OCI-LY7 (cell line): ENCODE data around the gene INTS7. TPM values are rescaled to one million over a fixed set of nuclear protein-coding genes. Genes with fewer than 3 reads are reported as not detected.
A peak's percentile ranks its signal among the peaks of the same experiment; 100 is the strongest.

Source experiments
- Bru-seq: library from RNA; stranded (reverse); fragments of 400-500 nt; gene quantifications from one replicate; lab custom pipeline; 2021; lab: Mats Ljungman, UMichigan
- BruChase-seq, 2 experiments: library from RNA; stranded (reverse); fragments of 400-500 nt; gene quantifications; one replicate each; lab custom pipeline; 2021; lab: Mats Ljungman, UMichigan
- BruUV-seq: library from RNA; stranded (reverse); fragments of 400-500 nt; replicated peaks from 2 replicates; lab custom pipeline; 2021; lab: Mats Ljungman, UMichigan
- CTCF ChIA-PET: fragments of 300-600 bp; sonication (Branson Sonifier 250); formaldehyde crosslinking; loops from one replicate; lab custom pipeline; 2022; ENCODE audit warnings: antibody characterized with exemption; ENCODE audit not compliant: unreplicated experiment; lab: Charles Lee
- POLR2A ChIA-PET: fragments of 300-600 bp; sonication (Branson Sonifier 250); formaldehyde crosslinking; loops from one replicate; lab custom pipeline; 2022; ENCODE audit warnings: antibody characterized with exemption; lab: Charles Lee
- DNase-seq: peaks from one replicate; pipeline ENCODE4 v3.0.0-alpha.2; 2015; ENCODE audit warnings: low spot score
- H2AFZ ChIP-seq: fragments of 200-600 bp; sonication (generic), shearing (Covaris generic); 2 replicates; pipeline ENCODE4 v1.6.1; 2014; ENCODE audit warnings: mild to moderate bottlenecking, antibody characterized with exemption, low read length, moderate library complexity
- H3K27ac ChIP-seq: fragments of 200-600 bp; sonication (generic); 2 replicates; pipeline ENCODE4 v1.5.1; 2014; ENCODE audit warnings: mixed run types, low read depth, mild to moderate bottlenecking, moderate library complexity, low read length, inconsistent platforms; ENCODE audit not compliant: poor library complexity, severe bottlenecking
- H3K36me3 ChIP-seq: fragments of 200-600 bp; sonication (generic); 2 replicates; pipeline ENCODE4 v1.6.1; 2014; ENCODE audit warnings: mild to moderate bottlenecking, antibody characterized with exemption, low read length, moderate library complexity, mixed read lengths; ENCODE audit not compliant: insufficient read depth
- H3K4me1 ChIP-seq: fragments of 200-600 bp; sonication (generic); 2 replicates; pipeline ENCODE4 v1.5.1; 2014; ENCODE audit warnings: mild to moderate bottlenecking, low read length; ENCODE audit not compliant: insufficient read depth, poor library complexity, severe bottlenecking
- H3K4me2 ChIP-seq: fragments of 200-600 bp; sonication (generic); 2 replicates; pipeline ENCODE4 v1.6.1; 2014; ENCODE audit warnings: mild to moderate bottlenecking, low read length
- H3K4me3 ChIP-seq: fragments of 200-600 bp; sonication (generic); 2 replicates; pipeline ENCODE4 v1.5.1; 2014; ENCODE audit warnings: mild to moderate bottlenecking, low read depth, low read length; ENCODE audit not compliant: poor library complexity, severe bottlenecking
- H3K79me2 ChIP-seq: fragments of 200-600 bp; sonication (generic); 2 replicates; pipeline ENCODE4 v1.6.1; 2016; ENCODE audit warnings: low read depth, mild to moderate bottlenecking, low read length, moderate library complexity, mixed read lengths; ENCODE audit not compliant: insufficient read depth
- H3K9me2 ChIP-seq: fragments of 200-600 bp; sonication (generic); 2 replicates; pipeline ENCODE4 v1.6.1; 2016; ENCODE audit warnings: mild to moderate bottlenecking, low read length, mixed read lengths; ENCODE audit not compliant: insufficient read depth
- H3K9me3 ChIP-seq: fragments of 200-600 bp; sonication (generic); 2 replicates; pipeline ENCODE4 v1.6.1; 2014; ENCODE audit warnings: mild to moderate bottlenecking, mixed run types, low read length, mixed read lengths
- H4K20me1 ChIP-seq: fragments of 200-600 bp; sonication (generic); 2 replicates; pipeline ENCODE4 v1.6.1; 2014; ENCODE audit warnings: mild to moderate bottlenecking, antibody characterized with exemption, low read length, moderate library complexity, mixed read lengths; ENCODE audit not compliant: insufficient read depth
- EZH2phosphoT487 ChIP-seq: fragments of 200-600 bp; sonication (generic); IDR thresholded peaks from 2 replicates; pipeline ENCODE4 v1.6.1; 2018; ENCODE audit warnings: low read depth, borderline replicate concordance, mild to moderate bottlenecking, mixed run types, antibody characterized with exemption, low read length, moderate library complexity, mixed read lengths
- intact Hi-C: fragments of 100-400 bp; cut with micrococcal nuclease; formaldehyde crosslinking; loops from one replicate; pipeline ENCODE4 v1.10.0; 2022; ENCODE audit not compliant: unreplicated experiment
- long read RNA-seq: library from polyadenylated mRNA; stranded (forward); transcript quantifications from one replicate; pipeline ENCODE4 v2.0.0, GENCODE V29; 2022
- total RNA-seq, 2 experiments: library from RNA; depleted of rRNA in 1 of 2; stranded (reverse); fragments of >200 nt in 1 of 2; shearing (Covaris generic) in 1 of 2; gene quantifications; 2 replicates each; pipeline ENCODE4 v1.2.3, GENCODE V29; 2014 to 2022
- TF ChIP-seq, protein P1 (sequence below): fragments of 200-600 bp; sonication (generic); conservative IDR thresholded peaks from 2 replicates; pipeline ENCODE4 v1.5.1; 2014; ENCODE audit warnings: mild to moderate bottlenecking, antibody characterized with exemption, low read length, moderate library complexity, mixed read lengths

Gene INTS7, protein sequence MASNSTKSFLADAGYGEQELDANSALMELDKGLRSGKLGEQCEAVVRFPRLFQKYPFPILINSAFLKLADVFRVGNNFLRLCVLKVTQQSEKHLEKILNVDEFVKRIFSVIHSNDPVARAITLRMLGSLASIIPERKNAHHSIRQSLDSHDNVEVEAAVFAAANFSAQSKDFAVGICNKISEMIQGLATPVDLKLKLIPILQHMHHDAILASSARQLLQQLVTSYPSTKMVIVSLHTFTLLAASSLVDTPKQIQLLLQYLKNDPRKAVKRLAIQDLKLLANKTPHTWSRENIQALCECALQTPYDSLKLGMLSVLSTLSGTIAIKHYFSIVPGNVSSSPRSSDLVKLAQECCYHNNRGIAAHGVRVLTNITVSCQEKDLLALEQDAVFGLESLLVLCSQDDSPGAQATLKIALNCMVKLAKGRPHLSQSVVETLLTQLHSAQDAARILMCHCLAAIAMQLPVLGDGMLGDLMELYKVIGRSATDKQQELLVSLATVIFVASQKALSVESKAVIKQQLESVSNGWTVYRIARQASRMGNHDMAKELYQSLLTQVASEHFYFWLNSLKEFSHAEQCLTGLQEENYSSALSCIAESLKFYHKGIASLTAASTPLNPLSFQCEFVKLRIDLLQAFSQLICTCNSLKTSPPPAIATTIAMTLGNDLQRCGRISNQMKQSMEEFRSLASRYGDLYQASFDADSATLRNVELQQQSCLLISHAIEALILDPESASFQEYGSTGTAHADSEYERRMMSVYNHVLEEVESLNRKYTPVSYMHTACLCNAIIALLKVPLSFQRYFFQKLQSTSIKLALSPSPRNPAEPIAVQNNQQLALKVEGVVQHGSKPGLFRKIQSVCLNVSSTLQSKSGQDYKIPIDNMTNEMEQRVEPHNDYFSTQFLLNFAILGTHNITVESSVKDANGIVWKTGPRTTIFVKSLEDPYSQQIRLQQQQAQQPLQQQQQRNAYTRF
- total RNA-seq (2014; rRNA removed; shearing (Covaris generic)) (16.7 and 17.8 TPM in 2 replicates), total RNA-seq (2022) (25.5 and 25.8 TPM in 2 replicates), Bru-seq, nascent RNA (percentile 87 among the genes with signal in this experiment), BruChase-seq, experiment 1, labeled RNA remaining after a 6-hour chase (percentile 78 among the genes with signal in this experiment), BruChase-seq, experiment 2, labeled RNA remaining after a 2-hour chase (percentile 84 among the genes with signal in this experiment)
- long read RNA-seq, full-length matches to known transcripts: 60 of 80 reads
- long read RNA-seq, partial matches to known transcripts: 9 of 80 reads
- long read RNA-seq, other reads (novel, unspliced or antisense): 11 of 80 reads

DNA sequence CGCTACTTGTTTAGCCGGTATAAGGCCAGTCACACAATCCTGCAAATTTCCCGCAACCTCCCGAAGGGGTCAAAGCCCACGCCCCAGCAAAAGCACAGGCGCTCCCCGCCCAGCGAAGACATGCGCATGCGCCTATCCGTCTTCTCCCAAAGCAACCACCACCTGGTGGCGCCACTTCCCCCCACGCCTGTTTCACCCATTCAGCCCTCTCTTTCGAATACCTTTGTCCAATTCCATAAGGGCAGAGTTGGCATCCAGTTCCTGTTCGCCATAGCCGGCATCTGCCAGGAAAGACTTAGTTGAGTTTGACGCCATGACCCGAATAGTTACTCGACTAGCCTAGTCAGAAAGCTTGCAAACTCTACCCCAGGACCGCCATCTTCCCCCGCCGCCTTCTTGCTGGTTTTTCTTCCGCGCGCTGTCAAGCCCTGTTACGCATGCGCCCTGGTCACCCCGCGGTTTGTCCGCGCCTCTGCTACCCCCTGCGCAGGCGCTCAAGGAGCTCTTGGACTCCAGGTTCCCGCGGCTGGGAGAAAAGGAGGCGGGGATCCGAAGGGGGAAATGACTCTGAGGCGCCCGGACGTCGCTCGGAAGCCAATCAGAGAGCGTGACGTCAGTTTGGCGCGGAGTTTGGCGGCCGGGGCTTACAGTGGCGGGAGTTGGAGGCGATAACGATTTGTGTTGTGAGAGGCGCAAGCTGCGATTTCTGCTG lies at the start of gene INTS7, which contains the start of gene DTL:
Gene INTS7, minus strand, starts transcription at position 435 of the 712 bp plus-strand sequence. Its CDS starts 120 bp downstream, at position 315.
Gene DTL, plus strand, starts transcription at position 626 of the 712 bp plus-strand sequence. CDS start 143 bp downstream, outside the sequence.
- peaks cover 4% of the 10 kb centered on the region; the same call in 1 of the 2 replicates for H3K9me3 ChIP-seq
- H3K27ac ChIP-seq: peak within 1 kb of the TSS; percentile 80
- BruUV-seq: no TSS peak
- TF ChIP-seq, protein P1, sequence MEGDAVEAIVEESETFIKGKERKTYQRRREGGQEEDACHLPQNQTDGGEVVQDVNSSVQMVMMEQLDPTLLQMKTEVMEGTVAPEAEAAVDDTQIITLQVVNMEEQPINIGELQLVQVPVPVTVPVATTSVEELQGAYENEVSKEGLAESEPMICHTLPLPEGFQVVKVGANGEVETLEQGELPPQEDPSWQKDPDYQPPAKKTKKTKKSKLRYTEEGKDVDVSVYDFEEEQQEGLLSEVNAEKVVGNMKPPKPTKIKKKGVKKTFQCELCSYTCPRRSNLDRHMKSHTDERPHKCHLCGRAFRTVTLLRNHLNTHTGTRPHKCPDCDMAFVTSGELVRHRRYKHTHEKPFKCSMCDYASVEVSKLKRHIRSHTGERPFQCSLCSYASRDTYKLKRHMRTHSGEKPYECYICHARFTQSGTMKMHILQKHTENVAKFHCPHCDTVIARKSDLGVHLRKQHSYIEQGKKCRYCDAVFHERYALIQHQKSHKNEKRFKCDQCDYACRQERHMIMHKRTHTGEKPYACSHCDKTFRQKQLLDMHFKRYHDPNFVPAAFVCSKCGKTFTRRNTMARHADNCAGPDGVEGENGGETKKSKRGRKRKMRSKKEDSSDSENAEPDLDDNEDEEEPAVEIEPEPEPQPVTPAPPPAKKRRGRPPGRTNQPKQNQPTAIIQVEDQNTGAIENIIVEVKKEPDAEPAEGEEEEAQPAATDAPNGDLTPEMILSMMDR: peak; percentile 90
- no peak for TF ChIP-seq EZH2phosphoT487
- peak; percentile 100 for DNase-seq
- peaks cover 93% of the 10 kb centered on the region for H3K79me2 ChIP-seq
- CTCF ChIA-PET: interaction anchor here (0.7 to 2.0 kb wide), 11 partner anchors 22 to 421 kb away, joined by 3 to 11 read pairs (median 3); partner anchors contain the start of gene NEK2
- H3K4me2 ChIP-seq: peak within 1 kb of the TSS; percentile 94
- peaks cover 63% of the 10 kb centered on the region for H3K4me1 ChIP-seq
- peak within 1 kb of the TSS; percentile 82 for H3K4me3 ChIP-seq
- POLR2A ChIA-PET: interaction anchor here (0.5 to 2.6 kb wide), 31 partner anchors 8 to 758 kb away, joined by 3 to 30 read pairs (median 4); partner anchors contain the start of genes PACC1 and PPP2R5A
- peak within 1 kb of the TSS; percentile 37; the same call in 1 of the 2 replicates for H2AFZ ChIP-seq
- no peaks in the 10 kb centered on the region for H3K9me2 ChIP-seq
- peaks cover 52% of the 10 kb centered on the region for H4K20me1 ChIP-seq
- intact Hi-C loops: loop anchor here (1.0 to 2.0 kb wide), 6 partner anchors 23 to 456 kb away; partner anchors contain the start of genes LPGAT1, PPP2R5A and SLC30A1
- peaks cover 66% of the 10 kb centered on the region for H3K36me3 ChIP-seq

DNA sequence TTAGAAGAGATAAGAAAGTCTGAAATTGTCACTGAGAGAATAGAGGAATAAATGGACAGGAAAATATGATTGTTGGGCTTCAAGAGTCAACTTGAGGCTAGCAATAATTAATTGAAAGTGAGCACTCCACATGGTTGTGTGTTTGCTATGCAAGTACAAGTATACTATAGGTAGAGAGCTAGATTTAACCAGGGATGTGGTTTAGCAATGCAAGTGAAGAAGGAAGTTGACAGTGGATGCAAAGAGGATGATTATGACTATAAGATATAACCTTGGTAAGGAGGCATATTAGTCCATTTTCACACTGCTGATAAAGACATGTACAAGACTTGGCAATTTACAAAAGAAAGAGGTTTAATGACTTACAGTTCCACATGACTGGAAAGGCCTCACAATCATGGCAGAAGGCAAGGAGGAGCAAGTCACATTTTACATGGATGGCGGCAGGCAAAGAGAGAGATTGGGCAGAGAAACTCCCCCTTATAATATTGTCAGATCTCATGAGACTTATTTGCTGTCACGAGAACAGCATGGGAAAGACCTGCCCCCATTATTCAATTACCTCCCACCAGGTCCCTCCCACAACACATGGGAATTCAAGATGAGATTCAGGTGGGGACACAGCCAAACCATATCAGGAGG lies 47.5 kb upstream of the INTS7 start:
- Histone ChIP-seq H3K4me1 (no peaks in the 10 kb centered on the region), H3K27ac (no peak overlapping the region), H3K4me3 (no peak overlapping the region), H3K9me3 (no peaks in the 10 kb centered on the region), H3K4me2 (no peak overlapping the region), H2AFZ (no peak overlapping the region), H3K9me2 (no peaks in the 10 kb centered on the region), H3K36me3 (peaks cover 99% of the 10 kb centered on the region), H3K79me2 (peaks cover 15% of the 10 kb centered on the region; the same call in 1 of the 2 replicates), H4K20me1 (no peaks in the 10 kb centered on the region)
- DNase-seq: no peak
- CTCF ChIA-PET: no interaction called here
- POLR2A ChIA-PET: interaction anchor here (0.6 kb wide), 2 partner anchors 115 to 956 kb away, joined by 3 to 5 read pairs; no protein-coding TSS in a partner anchor
- no TSS peak for BruUV-seq
- intact Hi-C loops: no loop called here
- TF ChIP-seq, protein P1: no peak
- no peak for TF ChIP-seq EZH2phosphoT487
